ENCODE data around the gene MZB1. TPM values are rescaled to one million over a fixed set of nuclear protein-coding genes. Genes with fewer than 3 reads are reported as not detected.

Gene MZB1
- total and polyA plus RNA-seq, 4 donors = 1.8 to 23.7 (median 1.8) TPM

- TF ChIP-seq HNF4G (IDR thresholded peaks at IDR 0.05) (peak; percentile 37), HNF4A (conservative IDR thresholded peaks at IDR 0.05) (peak; percentile 74 to 84), FOXA2 (IDR thresholded peaks at IDR 0.05) (peak; percentile 10), ATF3 (IDR thresholded peaks at IDR 0.05) (no peak)
Measured at GRCh38 chr5:139383275-139383992, 6.3 kb downstream of the MZB1 start, which contains the start of gene SLC23A1 (continued).

GRCh38 chr5:139382807-139383206 lies 6.9 kb downstream of the MZB1 start:
- Histone ChIP-seq H3K4me1 (ENCODE audit: control insufficient read depth in 4 of 4, insufficient read depth in 4 of 4, low read length in 3 of 4) (peaks cover 16 to 41% (median 35%) of the 10 kb centered on the region in 4 donors), H3K9me3 (ENCODE audit: control insufficient read depth in 4 of 4, low read length in 3 of 4) (no peaks in the 10 kb centered on the region), H3K4me3 (ENCODE audit: low read depth in 1 of 3, low read length in 3 of 3) (peak overlapping the region; percentile 19 to 61 (median 59)), H3K36me3 (ENCODE audit: control insufficient read depth in 4 of 4, insufficient read depth in 3 of 4, low read depth in 1 of 4, low read length in 3 of 4) (peaks cover 0 to 12% (median 8%) of the 10 kb centered on the region in 4 donors), H3K27me3 (ENCODE audit: control insufficient read depth in 4 of 4, insufficient read depth in 4 of 4, low read length in 3 of 4) (no peaks in the 10 kb centered on the region), H3K9ac (ENCODE audit: low read depth in 1 of 2, low read length in 2 of 2) (peak overlapping the region in 1 of 2 donors; percentile 30), H3K27ac (ENCODE audit: low read depth in 1 of 2, low read length in 2 of 2) (peak overlapping the region; percentile 29 to 38)
- WGBS = 30% methylated on average over 3 of the region's 3 CpGs
- TF ChIP-seq RXRA (IDR thresholded peaks at IDR 0.05) (no peak), ATF3 (IDR thresholded peaks at IDR 0.05) (no peak), TAF1 (conservative IDR thresholded peaks at IDR 0.05) (no peak), FOXA2 (IDR thresholded peaks at IDR 0.05) (no peak), REST (IDR thresholded peaks at IDR 0.05) (no peak), JUND (IDR thresholded peaks at IDR 0.05) (no peak), RAD21 (IDR thresholded peaks at IDR 0.05) (no peak), NR2F2 (IDR thresholded peaks at IDR 0.05) (no peak), EGR1 (IDR thresholded peaks at IDR 0.05; ENCODE audit: low read depth in 2 of 2) (no peak)
- DNase-seq (ENCODE audit: low spot score) = no peak

- no peak for DNase-seq (ENCODE audit: low spot score)
- Histone ChIP-seq H3K36me3 (ENCODE audit: control insufficient read depth in 4 of 4, insufficient read depth in 3 of 4, low read depth in 1 of 4, low read length in 3 of 4) (peaks cover 0 to 14% (median 9%) of the 10 kb centered on the region in 4 donors), H3K4me1 (ENCODE audit: control insufficient read depth in 4 of 4, insufficient read depth in 4 of 4, low read length in 3 of 4) (peaks cover 16 to 41% (median 35%) of the 10 kb centered on the region in 4 donors), H3K9ac (ENCODE audit: low read depth in 1 of 2, low read length in 2 of 2) (peak overlapping the region in 1 of 2 donors; percentile 30), H3K9me3 (ENCODE audit: control insufficient read depth in 4 of 4, low read length in 3 of 4) (no peaks in the 10 kb centered on the region), H3K27ac (ENCODE audit: low read depth in 1 of 2, low read length in 2 of 2) (peak overlapping the region in 1 of 2 donors; percentile 29), H3K27me3 (ENCODE audit: control insufficient read depth in 4 of 4, insufficient read depth in 4 of 4, low read length in 3 of 4) (no peaks in the 10 kb centered on the region), H3K4me3 (ENCODE audit: low read depth in 1 of 3, low read length in 3 of 3) (peak overlapping the region; percentile 19 to 61 (median 59))
- TF ChIP-seq ZBTB33 (IDR thresholded peaks at IDR 0.05) (no peak), ATF3 (IDR thresholded peaks at IDR 0.05) (no peak), CTCF (IDR thresholded peaks at IDR 0.05; ENCODE audit: low read depth, low read length, missing input control) (no peak)
- WGBS = 74% methylated on average over 28 of the region's 28 CpGs
Measured at GRCh38 chr5:139381837-139382761, 7.6 kb downstream of the MZB1 start.
